ENCODE data around the gene STK11IP. TPM values are rescaled to one million over a fixed set of nuclear protein-coding genes. Genes with fewer than 3 reads are reported as not detected.

The STK11IP gene
- polyA plus RNA-seq, 1 donor = 28.0 TPM

DNA sequence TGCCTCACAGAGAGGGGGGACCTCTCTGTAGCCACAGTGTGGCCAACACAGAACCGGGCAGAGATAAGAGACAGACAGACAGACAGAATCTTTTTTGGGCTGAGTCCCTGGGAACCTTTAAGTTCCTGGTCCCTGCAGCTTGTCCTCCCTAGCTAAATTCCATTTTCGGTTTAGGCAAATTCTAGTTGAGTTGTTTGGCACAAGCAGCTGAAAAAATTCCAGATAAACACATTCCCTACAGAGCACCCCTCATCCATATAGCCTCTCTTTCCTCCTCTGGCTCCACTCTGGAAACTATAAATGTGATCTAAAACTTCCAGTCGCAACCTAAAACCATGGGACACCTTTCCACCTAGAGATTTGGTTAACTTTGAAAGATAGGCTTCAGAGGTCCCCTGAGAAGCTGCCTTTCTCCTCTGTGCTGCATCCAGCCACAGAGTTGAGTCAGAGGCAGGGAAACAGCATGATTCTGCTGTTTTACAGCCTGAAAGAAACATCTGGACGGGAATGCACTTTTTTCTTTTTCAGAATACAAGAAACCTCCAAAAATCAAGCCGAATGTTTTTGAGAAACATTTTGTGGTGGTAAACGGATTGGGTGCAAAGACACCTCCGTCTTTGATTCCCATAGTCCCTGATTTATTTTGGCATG is 60.7 kb downstream of the STK11IP start:
- no peak overlapping the region for H3K27ac ChIP-seq (ENCODE audit: low read length)
- no peak for DNase-seq
- peaks cover 2% of the 10 kb centered on the region for H3K9me3 ChIP-seq (ENCODE audit: control insufficient read depth, low read depth, low read length)
- peaks cover 7% of the 10 kb centered on the region for H3K27me3 ChIP-seq (ENCODE audit: control insufficient read depth, insufficient read depth, low read length)
- H3K4me1 ChIP-seq (ENCODE audit: control insufficient read depth, insufficient read depth, low read length) = no peaks in the 10 kb centered on the region
- no peak overlapping the region for H3K4me3 ChIP-seq (ENCODE audit: low read length)
- WGBS (ENCODE audit: insufficient coverage, low lambda C conversion rate) = 100% methylated on average over 1 of the region's 7 CpGs
- H3K36me3 ChIP-seq (ENCODE audit: control insufficient read depth, insufficient read depth, low read length) = no peaks in the 10 kb centered on the region

DNA sequence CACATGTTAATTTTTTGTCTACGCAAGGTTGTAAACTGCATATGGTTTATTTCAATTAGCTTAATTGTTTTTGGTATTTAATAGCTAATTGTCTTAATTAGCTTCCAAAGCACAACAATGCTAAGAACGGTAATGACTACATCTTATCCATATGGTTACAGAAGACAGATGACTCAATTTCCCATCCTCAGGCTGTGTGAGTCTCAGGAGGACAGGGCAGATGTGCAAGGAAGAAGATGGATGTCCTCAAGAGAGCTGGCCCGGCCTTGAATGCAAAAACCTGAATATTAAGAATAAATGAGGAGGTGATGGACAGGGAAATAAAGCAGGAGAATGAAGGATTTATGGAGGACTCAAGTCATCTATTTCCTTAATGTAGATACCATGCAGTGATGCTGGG is 61.2 kb downstream of the STK11IP start:
- H3K4me1 ChIP-seq (ENCODE audit: control insufficient read depth, insufficient read depth, low read length) = no peaks in the 10 kb centered on the region
- WGBS (ENCODE audit: insufficient coverage, low lambda C conversion rate) = 100% methylated on average over 1 of the region's 3 CpGs
- H3K9me3 ChIP-seq (ENCODE audit: control insufficient read depth, low read depth, low read length) = peaks cover 2% of the 10 kb centered on the region
- H3K27me3 ChIP-seq (ENCODE audit: control insufficient read depth, insufficient read depth, low read length) = peaks cover 4% of the 10 kb centered on the region
- no peak for DNase-seq
- no peak overlapping the region for H3K4me3 ChIP-seq (ENCODE audit: low read length)
- H3K36me3 ChIP-seq (ENCODE audit: control insufficient read depth, insufficient read depth, low read length) = no peaks in the 10 kb centered on the region
- no peak overlapping the region for H3K27ac ChIP-seq (ENCODE audit: low read length)

DNA sequence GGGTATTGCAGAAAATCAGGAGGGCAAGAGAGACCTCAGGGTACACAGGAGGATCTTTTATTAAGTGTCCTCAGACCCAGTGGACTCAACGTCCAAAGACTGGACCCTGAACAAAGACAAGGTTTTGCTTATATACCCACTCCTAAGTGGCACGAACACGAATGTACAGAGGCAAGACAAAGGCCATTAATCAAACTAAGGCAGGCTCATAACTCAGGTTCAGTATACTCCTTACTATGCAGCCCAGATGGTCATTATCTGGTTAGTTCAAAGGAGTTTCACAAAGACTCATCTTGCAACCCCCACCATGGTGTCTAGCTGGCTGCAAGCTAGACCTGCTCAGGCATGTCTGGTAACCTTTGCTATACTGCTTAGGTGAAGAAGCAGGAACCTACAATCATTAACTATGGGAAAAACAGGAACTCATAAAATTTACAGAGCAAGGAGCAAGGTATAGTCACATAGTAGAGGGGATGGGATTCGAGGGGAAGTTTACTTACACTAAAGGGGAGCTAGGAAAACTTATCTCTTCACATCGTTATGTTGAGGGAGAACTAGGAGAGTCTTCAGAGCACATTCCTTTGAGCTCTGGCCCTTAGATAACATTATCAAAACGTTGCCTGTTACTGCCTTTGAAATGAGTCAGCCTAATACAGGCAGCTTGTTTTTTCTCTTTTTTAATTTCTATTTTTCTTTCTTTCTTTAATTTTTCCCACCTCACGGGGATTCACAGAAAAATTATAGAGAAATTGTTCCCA is 63.7 kb downstream of the STK11IP start:
- no peak overlapping the region for H3K4me3 ChIP-seq (ENCODE audit: low read length)
- peak in 1 of 2 donors; percentile 57 for DNase-seq
- H3K36me3 ChIP-seq (ENCODE audit: control insufficient read depth, insufficient read depth, low read length) = no peaks in the 10 kb centered on the region
- H3K27me3 ChIP-seq (ENCODE audit: control insufficient read depth, insufficient read depth, low read length) = peaks cover 1% of the 10 kb centered on the region
- H3K27ac ChIP-seq (ENCODE audit: low read length) = peak overlapping the region; percentile 33
- 34% methylated on average over 5 of the region's 7 CpGs for WGBS (ENCODE audit: insufficient coverage, low lambda C conversion rate)
- peaks cover 2% of the 10 kb centered on the region for H3K9me3 ChIP-seq (ENCODE audit: control insufficient read depth, low read depth, low read length)
- H3K4me1 ChIP-seq (ENCODE audit: control insufficient read depth, insufficient read depth, low read length) = no peaks in the 10 kb centered on the region

DNA sequence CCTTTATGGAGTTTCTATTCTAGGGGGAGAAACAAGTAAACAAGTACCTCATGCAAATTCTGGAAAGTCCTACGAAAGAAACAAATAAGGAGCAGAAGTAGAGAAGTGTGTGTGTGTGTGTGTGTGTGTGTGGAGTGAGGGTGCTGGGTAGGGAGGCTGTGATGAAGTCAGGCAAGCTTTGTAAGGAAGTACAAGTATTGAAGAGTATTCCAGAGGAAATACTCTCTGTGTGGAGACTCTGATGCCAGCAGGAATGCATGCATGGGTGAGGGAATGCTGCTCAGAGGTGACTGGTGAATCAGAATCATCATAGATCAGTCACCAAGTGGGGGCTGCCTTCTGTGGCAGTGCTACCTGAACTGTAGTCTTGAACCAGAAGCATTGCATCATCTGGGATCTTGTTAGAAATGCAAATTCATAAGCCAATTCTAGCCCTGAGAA is 64.3 kb downstream of the STK11IP start:
- peak in 1 of 2 donors; percentile 16 for DNase-seq
- Histone ChIP-seq H3K4me1 (ENCODE audit: control insufficient read depth, insufficient read depth, low read length) (no peaks in the 10 kb centered on the region), H3K9me3 (ENCODE audit: control insufficient read depth, low read depth, low read length) (peaks cover 2% of the 10 kb centered on the region), H3K27ac (ENCODE audit: low read length) (peak overlapping the region; percentile 8), H3K4me3 (ENCODE audit: low read length) (no peak overlapping the region), H3K36me3 (ENCODE audit: control insufficient read depth, insufficient read depth, low read length) (no peaks in the 10 kb centered on the region), H3K27me3 (ENCODE audit: control insufficient read depth, insufficient read depth, low read length) (no peaks in the 10 kb centered on the region)
- 100% methylated on average over 1 of the region's 1 CpG for WGBS (ENCODE audit: insufficient coverage, low lambda C conversion rate)

DNA sequence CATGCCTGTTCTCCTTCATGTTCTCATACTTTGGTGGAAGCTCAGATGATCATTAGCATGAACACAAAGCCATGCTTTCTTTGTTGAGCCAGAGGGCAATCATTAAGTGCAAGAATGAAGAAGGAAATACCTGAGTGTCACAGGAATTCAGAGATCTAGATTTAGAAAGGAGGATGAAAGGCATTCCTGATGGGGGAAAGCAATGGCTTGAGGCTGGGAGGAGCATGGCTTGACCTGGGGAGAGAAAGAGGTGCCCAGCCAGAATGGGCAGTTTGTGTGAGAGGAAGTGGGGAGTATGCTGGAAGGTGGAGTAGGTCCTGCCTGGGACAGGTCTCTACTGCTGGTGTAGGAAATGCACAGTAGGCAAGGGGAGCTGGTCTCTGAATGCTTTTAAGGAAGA is 64.9 kb downstream of the STK11IP start:
- no peak for DNase-seq
- no peaks in the 10 kb centered on the region for H3K27me3 ChIP-seq (ENCODE audit: control insufficient read depth, insufficient read depth, low read length)
- no peak overlapping the region for H3K27ac ChIP-seq (ENCODE audit: low read length)
- no peak overlapping the region for H3K4me3 ChIP-seq (ENCODE audit: low read length)
- no peaks in the 10 kb centered on the region for H3K36me3 ChIP-seq (ENCODE audit: control insufficient read depth, insufficient read depth, low read length)
- H3K4me1 ChIP-seq (ENCODE audit: control insufficient read depth, insufficient read depth, low read length) = no peaks in the 10 kb centered on the region
- H3K9me3 ChIP-seq (ENCODE audit: control insufficient read depth, low read depth, low read length) = peaks cover 2% of the 10 kb centered on the region

DNA sequence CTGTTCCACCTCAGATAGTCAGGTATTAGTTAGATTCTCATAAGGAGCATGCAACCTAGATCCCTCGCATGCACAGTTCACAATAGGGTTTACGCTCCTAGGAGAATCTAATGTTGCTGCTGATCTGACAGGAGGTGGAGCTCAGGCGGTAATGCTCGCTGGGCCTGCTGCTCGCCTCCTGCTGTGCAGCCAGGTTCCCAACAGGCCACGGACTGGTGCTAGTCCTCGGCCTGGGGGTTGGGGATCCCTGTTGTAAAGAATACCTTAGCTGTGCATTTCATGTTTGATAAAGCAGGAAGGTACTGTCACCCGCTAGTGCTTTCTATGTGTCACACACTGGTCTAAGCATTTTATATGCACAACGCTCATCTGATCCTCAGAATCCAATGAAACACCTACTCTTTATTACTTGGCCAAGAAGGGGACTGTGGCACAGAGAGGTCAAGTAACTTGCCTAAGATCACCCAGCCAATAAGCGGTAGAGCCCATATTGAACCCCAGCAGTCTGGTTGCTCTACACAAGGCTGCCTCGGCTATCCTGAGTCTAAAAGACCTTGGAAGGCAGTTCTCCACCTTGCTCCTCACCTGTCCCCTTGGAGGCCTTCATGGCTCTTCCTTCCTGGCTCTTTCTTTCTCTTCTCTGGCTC is 65.6 kb downstream of the STK11IP start:
- Histone ChIP-seq H3K36me3 (ENCODE audit: control insufficient read depth, insufficient read depth, low read length) (no peaks in the 10 kb centered on the region), H3K4me1 (ENCODE audit: control insufficient read depth, insufficient read depth, low read length) (no peaks in the 10 kb centered on the region), H3K27ac (ENCODE audit: low read length) (no peak overlapping the region), H3K27me3 (ENCODE audit: control insufficient read depth, insufficient read depth, low read length) (no peaks in the 10 kb centered on the region), H3K9me3 (ENCODE audit: control insufficient read depth, low read depth, low read length) (peaks cover 2% of the 10 kb centered on the region), H3K4me3 (ENCODE audit: low read length) (no peak overlapping the region)
- DNase-seq = no peak
- no CpG with 5 or more reads among the region's 11 CpGs for WGBS (ENCODE audit: insufficient coverage, low lambda C conversion rate)

DNA sequence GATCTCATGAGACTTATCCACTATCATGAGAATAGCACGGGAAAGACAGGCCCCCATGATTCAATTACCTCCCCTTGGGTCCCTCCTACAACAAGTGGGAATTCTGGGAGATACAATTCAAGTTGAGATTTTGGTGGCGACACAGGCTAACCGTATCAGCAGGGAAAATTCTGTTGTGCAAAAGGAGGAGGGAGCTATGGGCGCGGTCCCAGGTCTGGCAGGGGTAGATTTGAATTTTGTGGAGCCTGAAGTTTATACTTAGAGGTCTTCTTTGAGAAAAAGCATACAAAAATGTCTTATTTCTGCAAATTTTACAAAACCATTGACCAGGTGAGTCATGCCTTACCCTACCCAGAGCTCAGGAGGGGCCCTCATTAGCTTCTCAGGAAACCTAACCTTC is 66.4 kb downstream of the STK11IP start:
- no peak for DNase-seq
- WGBS (ENCODE audit: insufficient coverage, low lambda C conversion rate) = no CpG with 5 or more reads among the region's 5 CpGs
- peaks cover 2% of the 10 kb centered on the region for H3K9me3 ChIP-seq (ENCODE audit: control insufficient read depth, low read depth, low read length)

DNA sequence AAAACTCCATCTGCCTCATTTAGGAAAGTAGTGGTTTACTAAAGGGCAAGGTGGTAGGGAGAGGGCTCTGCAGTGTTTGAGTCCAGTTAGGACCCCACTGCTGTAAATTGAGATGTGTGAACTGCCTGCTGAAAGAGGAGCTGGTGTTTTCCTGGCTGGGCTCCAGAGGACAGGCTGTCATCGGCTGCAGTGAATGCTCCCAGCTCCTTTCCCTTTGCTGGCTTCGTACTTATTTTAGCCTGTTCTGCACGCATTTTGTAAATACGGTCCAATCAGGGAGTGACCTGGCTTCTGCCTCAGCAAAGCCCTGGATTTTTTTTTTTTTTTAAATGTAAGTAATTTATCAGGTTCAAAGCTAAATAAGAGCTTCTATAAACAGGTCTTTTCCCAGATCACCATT is 67.3 kb downstream of the STK11IP start:
- no peaks in the 10 kb centered on the region for H3K4me1 ChIP-seq (ENCODE audit: control insufficient read depth, insufficient read depth, low read length)
- no peak overlapping the region for H3K27ac ChIP-seq (ENCODE audit: low read length)
- H3K27me3 ChIP-seq (ENCODE audit: control insufficient read depth, insufficient read depth, low read length) = no peaks in the 10 kb centered on the region
- peaks cover 2% of the 10 kb centered on the region for H3K9me3 ChIP-seq (ENCODE audit: control insufficient read depth, low read depth, low read length)
- WGBS (ENCODE audit: insufficient coverage, low lambda C conversion rate) = 89% methylated on average over 3 of the region's 4 CpGs
- DNase-seq = no peak
- no peaks in the 10 kb centered on the region for H3K36me3 ChIP-seq (ENCODE audit: control insufficient read depth, insufficient read depth, low read length)
- no peak overlapping the region for H3K4me3 ChIP-seq (ENCODE audit: low read length)

More for the DNA sequence above, 66.4 kb downstream of the STK11IP start:
- no peaks in the 10 kb centered on the region for H3K4me1 ChIP-seq (ENCODE audit: control insufficient read depth, insufficient read depth, low read length)
- no peak overlapping the region for H3K27ac ChIP-seq (ENCODE audit: low read length)
- H3K27me3 ChIP-seq (ENCODE audit: control insufficient read depth, insufficient read depth, low read length) = no peaks in the 10 kb centered on the region
- H3K4me3 ChIP-seq (ENCODE audit: low read length) = no peak overlapping the region
- H3K36me3 ChIP-seq (ENCODE audit: control insufficient read depth, insufficient read depth, low read length) = no peaks in the 10 kb centered on the region

DNA sequence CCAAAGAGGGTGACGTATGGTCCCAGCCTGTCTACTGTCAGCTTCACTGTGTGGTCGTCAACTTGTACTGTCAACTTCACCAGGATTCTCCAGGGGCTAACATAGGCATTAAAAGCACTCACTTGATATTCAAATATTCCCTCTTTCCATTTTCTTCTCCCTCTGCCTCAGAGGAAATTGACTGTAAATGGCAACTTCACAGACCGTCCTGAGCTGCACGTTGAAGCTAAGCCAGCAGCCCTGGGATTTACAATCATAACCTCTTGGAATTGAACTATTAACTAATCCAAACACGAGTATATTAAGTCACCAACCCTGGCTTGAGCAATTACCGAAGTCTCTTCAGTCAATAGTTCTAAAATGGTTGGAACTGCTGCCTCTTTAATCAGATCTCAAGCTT is 68.3 kb downstream of the STK11IP start:
- Histone ChIP-seq H3K27ac (ENCODE audit: low read length) (no peak overlapping the region), H3K36me3 (ENCODE audit: control insufficient read depth, insufficient read depth, low read length) (no peaks in the 10 kb centered on the region), H3K27me3 (ENCODE audit: control insufficient read depth, insufficient read depth, low read length) (no peaks in the 10 kb centered on the region), H3K4me1 (ENCODE audit: control insufficient read depth, insufficient read depth, low read length) (no peaks in the 10 kb centered on the region), H3K4me3 (ENCODE audit: low read length) (no peak overlapping the region), H3K9me3 (ENCODE audit: control insufficient read depth, low read depth, low read length) (peaks cover 2% of the 10 kb centered on the region)
- DNase-seq = no peak
- WGBS (ENCODE audit: insufficient coverage, low lambda C conversion rate) = no CpG with 5 or more reads among the region's 6 CpGs
